ENCODE data around the gene ZNF813.

Gene ZNF813

DNA sequence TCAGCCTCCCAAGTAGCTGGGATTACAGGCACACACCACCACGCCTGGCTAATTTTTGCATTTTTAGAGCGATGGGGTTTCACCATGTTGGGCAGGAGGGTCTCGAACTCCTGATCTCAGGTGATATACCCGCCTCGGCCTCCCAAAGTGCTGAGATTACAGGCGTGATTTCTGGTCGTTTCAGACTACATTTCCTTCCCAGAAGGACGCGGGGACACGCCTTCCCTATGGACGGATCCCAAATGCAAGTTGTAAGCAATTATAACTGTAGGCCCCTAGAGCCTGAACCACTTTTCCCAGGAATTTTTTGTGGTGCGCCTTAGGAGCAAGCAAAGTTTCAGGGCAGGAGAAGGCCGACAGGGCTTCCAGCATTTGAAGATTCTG lies 52.6 kb downstream of the ZNF813 start:
- no peak for DNase-seq (ENCODE audit: low read depth in 1 of 2, low spot score in 1 of 2)

DNA sequence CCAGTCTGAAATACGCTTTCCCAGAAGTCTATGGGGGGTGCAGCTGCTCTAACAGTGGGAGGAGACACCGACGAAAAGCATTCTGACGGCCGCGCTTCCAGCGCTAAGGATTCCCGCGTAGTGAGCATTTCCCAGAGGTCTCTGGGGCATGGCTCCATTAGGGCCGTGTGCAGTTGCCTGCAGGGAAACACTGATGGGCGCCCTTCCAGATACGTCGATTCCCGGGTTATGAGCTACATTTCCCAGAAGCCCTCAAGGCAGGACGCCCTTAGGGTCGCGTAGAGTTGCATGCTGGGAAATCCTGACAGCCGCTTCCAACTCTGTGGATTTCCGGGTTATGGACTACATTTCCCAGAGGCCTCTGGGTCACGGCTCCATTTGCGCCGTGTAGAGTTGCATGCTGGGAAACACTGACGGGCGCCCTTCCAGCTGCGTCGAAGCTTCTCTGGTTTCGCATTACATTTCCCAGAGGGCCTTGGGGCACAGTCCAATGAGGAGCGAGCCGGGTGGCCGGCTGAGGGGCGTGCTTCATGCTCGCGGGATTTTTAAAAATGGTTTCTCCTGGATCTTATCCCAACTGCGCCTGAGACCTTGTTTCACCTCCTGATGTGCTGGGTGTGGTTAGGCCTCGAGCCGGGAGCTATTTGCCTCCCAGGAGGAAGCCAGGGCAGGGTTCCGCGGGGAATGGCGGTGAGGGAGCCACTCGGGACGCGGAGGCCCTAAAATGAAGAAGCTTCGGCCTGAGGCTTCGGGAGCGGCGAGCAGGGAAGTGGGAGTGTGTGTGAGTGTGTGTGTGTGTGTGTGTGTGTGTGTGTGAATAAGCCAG lies 53.2 kb downstream of the ZNF813 start:
- peak; percentile 67 to 78 for DNase-seq (ENCODE audit: low read depth in 1 of 2, low spot score in 1 of 2)

DNA sequence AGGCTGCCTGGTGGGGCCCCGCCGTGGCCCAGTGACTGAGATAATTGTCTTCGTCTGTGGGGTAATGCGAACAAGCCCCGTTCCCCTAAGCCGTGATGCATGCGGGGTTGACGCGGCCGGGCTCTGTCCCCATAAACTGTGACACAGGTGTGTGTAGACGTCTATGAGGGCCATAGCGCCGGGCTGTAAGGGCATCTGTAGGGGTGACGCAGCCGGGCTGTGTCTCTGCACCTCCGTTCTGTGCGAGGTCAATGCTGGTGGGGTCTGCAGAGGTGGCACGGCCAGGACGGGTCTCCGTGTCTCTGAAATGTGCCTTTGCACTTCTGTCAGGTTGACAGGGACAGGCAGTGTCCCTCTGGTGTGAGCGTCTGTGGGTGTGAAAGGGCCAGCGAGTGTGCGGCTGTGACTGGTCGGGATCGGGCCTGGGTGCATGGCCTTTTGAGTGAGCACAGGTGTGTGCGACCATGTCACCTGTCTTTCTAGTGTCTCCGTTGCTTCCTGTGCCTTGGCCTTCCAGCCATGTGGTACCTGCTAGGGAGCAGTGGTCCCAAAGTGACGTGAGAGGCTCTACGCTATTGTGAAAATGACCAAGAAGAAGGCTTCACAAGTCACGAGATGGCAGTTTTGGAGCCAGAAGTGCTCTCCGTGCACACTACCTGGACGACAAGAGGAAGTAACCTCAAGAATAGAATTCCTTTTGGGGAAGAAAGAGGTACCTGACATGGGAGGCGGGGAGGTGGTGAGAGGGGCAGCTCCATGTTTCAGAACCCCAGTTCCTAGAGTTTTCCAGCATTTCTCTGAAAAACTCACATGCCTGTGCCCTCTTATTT lies 54.1 kb downstream of the ZNF813 start:
- no peak for DNase-seq (ENCODE audit: low read depth in 1 of 2, low spot score in 1 of 2)

DNA sequence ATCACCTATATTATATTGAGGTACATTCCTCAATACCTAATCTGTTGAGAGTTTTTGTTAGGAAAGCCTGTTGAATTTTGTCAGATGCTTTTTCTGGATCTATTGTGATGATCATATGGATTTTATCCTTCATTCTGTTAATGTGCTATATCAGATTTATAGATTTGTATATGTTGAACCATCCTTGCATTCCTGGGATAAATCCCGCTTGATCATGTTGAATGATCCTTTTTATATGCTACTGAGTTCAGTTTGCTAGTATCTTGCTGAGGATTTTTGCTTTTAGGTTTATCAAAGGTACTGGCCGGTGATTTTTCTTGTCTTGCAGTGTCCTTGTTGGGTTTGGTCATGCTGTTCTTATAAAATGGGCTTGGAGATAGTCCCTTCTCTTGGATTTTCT lies 58.4 kb downstream of the ZNF813 start:
- no peak for DNase-seq (ENCODE audit: low read depth in 1 of 2, low spot score in 1 of 2)

DNA sequence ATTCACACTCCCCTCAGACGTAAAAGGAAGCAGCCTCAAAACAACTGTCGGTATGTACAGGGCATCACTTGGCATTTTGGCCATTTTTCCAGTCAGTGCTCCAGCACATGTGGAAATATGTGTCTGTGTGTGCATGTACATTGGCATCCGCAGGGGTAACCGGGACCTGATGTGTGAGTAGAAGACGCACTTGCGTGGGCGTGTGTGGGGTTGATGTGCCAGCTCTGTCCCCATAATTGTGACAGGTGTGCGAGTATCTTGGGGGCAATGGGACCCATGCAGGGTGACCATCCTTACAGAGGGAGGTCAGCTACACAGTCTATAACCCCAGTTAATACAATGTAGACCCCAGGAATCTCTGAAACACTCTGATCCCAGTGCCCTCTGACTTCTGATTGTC lies 63.1 kb downstream of the ZNF813 start:
- DNase-seq (ENCODE audit: low read depth in 1 of 2, low spot score in 1 of 2), result no peak

DNA sequence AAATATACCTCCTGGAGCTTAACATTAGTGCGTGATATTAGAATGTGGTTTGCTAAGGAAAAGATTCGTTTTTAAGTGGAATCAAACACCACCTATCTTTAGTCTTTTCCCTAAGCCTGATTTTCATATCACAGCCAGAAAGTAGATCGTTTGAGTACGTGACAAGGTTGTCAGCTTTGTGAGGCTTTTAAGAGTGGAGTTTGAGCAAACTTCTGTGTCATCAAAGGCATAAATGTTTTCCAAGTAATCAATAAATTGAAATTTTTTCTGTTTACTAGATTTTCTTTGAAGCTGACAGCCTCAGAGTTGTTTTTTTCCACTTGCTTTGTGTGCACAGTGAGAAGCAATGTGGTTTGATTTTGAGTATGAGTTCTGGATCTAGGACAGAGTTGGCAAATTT lies 63.9 kb downstream of the ZNF813 start:
- DNase-seq (ENCODE audit: low read depth in 1 of 2, low spot score in 1 of 2), result no peak

DNA sequence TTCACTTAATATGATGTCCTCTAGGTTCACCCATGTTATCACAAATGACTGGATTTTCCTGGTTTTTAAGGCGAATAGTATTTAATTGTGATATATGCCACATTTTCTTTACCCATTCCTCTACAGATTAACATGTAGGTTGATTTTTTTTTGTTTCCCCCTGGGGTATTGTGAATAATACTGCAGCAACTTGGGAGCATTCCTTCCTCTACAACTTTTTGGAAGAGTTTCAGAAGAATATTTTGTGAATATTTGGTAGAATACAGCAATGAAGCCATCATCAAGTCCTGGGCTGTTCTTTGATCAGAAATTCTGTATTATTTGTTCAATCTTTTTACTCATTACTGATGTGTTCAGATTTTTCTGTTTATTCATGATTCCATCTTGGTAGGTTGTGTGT lies 64.8 kb downstream of the ZNF813 start:
- DNase-seq (ENCODE audit: low read depth in 1 of 2, low spot score in 1 of 2), result no peak

DNA sequence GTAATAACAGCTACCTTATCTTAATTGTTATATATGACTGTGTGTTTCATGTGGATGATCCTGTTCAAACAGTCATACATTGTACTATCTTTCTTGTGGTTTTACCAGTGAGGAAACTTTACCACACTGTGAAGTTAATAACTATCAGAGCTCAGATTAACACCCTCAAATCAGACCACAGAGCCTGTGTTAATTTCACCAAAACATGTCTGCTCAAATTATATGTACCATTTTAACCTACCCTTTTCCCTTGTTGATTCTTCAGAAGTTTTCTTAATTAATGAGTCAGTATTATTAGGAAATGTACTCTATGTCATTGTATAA lies 68.7 kb downstream of the ZNF813 start:
- DNase-seq (ENCODE audit: low read depth in 1 of 2, low spot score in 1 of 2), result no peak

DNA sequence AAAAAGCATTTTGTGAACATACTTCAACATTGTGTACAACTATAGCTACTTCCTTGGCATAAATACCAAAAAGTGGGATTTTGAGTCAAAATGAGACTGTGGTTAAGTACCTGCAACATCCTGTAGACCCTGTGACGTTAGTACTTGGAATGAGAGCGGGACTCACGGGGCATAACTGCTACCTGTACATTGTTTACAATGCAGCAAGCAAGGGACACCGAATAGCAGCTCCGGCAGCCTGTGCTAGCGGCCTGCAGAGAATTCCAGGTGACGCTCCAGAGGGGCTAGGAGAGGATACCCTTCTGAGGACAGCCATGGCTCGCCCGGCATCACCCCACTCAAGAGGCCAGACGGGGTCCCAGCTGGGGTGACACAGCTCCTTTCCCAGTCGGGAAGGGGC lies 69.6 kb downstream of the ZNF813 start:
- DNase-seq (ENCODE audit: low read depth in 1 of 2, low spot score in 1 of 2), result no peak

DNA sequence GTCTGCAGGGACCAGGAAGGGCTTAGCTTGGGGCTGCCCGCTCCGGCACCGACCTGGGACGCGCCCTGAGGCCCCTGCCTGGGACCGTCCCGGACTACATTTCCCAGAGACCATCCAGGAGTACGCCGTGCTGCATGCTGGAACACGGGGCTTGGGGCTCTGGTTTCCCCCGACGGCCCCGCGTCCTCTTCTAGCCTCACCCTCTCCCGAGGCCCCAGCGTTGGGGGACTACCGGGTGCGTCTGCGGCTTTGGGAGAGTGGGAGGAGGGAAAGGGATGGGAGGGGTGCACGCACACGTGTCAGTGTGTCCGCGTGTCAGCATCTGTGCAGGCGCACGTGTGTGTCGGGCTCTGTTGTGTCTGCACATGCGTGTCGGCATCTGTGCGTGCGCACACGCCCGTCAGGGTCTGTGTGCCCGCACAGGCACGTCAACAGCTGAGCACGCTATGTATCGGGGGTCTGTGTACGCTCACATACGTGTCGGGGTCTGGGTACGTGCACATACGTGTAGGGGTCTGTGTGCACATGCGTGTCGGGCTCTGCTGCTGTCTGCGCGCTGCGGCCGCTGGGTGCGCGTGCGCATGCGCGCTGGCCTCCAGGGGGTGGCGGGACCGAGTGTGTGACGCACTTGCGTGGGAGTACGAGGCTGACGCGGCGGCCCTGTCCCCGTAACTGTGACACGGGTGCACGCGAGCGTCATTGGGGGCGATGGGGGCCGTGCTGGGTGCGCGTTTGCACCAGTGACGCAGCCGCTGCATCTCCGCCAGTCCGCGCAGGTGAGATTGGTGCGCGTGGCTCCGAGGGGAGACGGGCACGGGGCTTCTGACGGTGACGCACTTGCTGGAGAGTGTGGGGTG lies 70.2 kb downstream of the ZNF813 start, which contains the start of gene ZNF331:
TSS of gene ZNF331 (plus strand) at position 625 of the 857 bp plus-strand sequence. CDS start 31,232 bp downstream, outside the sequence.
- DNase-seq (ENCODE audit: low read depth in 1 of 2, low spot score in 1 of 2), result peak; percentile 80 to 82

DNA sequence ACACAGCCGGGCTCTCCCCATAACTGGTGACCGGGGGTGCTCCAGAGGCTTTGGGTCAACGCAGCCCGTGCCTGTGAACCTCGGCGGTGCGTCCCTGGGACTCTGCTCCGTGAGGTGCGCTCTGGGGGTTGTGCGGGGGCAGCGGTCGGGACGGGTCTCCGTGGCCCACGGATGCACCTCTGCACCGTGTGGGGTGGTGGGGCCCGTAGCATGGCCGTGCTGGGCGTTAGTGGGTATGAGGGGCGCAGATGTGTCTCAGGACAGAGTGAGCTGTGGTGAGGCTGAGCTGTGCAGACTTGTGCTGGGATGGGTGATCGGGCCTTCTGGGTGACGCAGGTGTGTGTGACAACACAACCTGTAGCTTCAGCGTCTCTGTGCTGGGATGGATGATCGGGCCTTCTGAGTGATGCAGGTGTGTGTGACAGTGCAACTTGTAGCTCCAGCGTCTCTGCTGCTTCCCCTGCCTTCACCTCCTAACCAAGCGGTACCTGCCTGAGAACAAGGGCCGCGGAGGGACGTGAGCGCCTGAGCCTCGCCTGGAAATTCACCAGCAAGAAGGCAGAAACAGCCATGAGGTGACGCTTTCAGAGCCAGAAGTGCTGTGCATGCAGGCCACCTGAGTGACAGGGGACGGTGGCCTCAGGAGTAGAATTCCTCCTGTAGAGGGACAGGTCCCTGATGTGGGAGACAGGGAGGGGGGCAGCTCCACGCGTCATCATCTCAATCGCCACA lies 71.0 kb downstream of the ZNF813 start:
- DNase-seq (ENCODE audit: low read depth in 1 of 2, low spot score in 1 of 2), result no peak

DNA sequence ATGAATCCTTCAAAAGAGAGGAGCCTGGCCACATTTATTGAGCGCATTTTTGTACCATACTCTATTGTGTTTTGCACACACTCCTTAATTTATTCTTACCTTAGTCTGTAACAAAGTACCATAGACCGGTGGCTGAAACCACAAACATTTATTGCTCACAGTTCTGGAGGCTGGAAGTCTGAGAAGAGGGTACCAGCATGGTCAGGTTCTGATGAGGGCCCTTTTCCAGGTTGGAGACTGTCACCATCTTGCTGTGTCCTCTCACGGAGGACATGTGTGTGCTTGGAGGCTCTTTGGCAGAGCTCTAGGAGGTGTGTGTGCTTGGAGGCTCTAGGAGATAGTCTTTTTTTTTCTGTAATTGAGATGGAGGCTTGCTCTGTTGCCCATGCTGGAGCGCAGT lies 72.6 kb downstream of the ZNF813 start:
- no peak for DNase-seq (ENCODE audit: low read depth in 1 of 2, low spot score in 1 of 2)

DNA sequence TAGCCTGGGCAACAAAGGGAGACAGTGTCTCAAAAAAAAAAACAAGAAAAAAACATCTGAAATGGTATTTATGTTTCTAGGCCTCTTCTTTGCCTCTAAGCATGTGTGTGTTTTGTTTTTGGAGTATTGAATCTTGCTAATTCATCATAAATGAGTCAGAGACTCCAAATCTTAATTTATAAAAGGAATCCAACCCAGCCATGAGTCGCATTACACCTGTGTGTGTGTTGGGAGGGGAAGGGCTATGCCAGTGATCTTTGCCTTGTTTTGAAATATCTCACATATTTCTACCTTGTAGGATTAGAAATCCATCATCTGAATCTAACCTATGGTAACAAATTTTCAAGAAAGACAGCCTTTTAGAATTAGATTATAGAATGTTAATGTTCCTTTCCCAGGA lies 74.4 kb downstream of the ZNF813 start:
- no peak for DNase-seq (ENCODE audit: low read depth in 1 of 2, low spot score in 1 of 2)

DNA sequence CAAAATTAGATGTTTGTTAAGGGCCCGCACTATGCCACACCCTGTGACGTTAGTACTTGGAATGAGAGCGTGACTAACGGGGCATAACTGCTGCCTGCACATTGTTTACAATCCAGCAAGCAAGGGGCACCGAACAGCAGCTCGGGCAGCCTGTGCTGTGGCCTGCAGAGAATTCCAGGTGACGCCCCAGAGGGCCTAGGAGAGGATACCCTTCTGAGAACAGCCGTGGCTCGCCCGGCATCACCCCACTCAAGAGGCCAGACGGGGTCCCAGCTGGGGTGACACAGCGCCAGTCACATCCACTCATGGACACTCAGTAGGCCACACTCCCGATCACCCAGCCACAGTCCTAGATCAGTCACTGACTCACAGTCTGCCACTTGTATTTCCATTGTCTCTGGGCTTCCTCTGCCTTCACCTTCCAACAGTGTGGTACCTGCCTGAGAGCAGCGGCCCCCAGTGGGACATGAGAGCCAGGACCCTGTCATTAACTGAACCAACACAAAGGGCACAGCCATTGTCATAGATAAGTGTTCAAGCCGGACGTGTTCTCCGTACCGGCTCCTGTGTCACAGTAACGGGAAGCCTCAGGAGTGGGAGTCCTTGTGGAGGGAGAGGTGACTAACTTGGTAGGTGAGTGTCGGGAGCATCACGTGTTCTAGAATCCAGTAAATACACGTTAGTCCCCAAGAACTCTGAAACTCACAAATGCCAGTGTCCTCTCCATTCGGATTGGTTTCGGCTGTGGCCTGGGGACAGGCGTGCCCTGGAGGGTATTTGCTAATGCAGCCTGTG lies 77.9 kb downstream of the ZNF813 start:
- DNase-seq (ENCODE audit: low read depth in 1 of 2, low spot score in 1 of 2), result no peak
